ENCODE results near the gene SHC2. TPM values are rescaled to one million over a fixed set of nuclear protein-coding genes. Genes with fewer than 3 reads are reported as not detected.

Gene SHC2
- total RNA-seq, 1 experiment from 2014 or later: 16.6 TPM

DNA sequence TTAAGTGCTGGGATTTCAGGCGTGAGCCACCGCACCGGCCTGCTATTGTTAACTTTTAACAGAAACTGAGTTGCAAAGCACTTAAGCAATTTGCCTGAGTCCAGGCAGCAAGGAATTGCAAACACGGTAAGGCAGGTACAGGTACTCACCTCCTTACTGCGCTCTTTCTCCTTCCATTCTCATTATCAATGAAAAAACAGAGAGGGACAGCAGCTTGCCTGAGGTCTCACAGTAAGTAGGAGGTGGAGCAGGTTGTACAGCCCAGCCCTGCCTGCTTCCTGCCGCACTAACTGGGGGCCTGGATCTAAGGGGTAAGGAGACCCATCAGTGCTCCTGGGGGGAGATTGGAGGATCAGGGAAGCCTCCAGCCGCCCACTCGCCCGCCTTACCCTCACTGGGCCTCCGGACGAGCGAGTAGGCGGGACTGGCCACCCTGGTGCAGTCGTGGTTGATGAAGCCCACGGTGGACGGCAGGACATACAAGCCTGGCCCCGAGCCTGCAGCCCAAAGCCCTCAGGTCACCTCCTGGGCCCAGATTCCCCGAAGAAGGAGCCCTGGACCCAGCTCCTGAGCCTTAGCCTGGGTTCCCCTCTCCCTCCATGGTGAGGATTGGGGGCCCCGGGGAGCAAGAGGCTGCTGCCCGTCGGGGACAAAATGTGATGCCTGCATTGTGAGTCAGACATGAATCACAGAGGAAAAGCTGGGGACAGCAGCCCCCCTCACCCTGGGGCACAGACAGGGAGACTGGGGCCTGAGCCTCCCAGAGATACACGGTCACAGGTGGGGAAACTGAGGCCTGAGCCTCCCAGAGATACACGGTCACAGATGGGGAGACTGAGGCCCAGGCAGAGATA, 11.4 kb upstream of the SHC2 start:
- Histone ChIP-seq H2AK5ac (ENCODE audit: insufficient read length, low read length) (no peak overlapping the region), H2BK120ac (ENCODE audit: low read depth, low read length, poor library complexity, severe bottlenecking) (no peak overlapping the region), H3K79me1 (ENCODE audit: insufficient read depth, low read depth, low read length, poor library complexity, severe bottlenecking) (no peaks in the 10 kb centered on the region), H2AFZ (ENCODE audit: low read length) (no peak overlapping the region), H3K9ac (ENCODE audit: extremely low read depth, insufficient read length, low read length) (no peak overlapping the region), H3K27me3 (ENCODE audit: insufficient read depth, low read length) (no peaks in the 10 kb centered on the region), H3K4me1 (ENCODE audit: insufficient read depth, low read length) (no peaks in the 10 kb centered on the region), H2BK12ac (ENCODE audit: insufficient read length, low read depth, low read length) (no peak overlapping the region), H3K4me2 (ENCODE audit: insufficient read depth, insufficient read length, low read length) (no peak overlapping the region), H3K18ac (ENCODE audit: insufficient read length, low read depth, low read length) (no peak overlapping the region), H2BK20ac (ENCODE audit: low read depth, low read length, poor library complexity, severe bottlenecking) (no peak overlapping the region), H4K20me1 (ENCODE audit: control insufficient read depth, insufficient read depth, insufficient read length) (no peaks in the 10 kb centered on the region), H3K79me2 (ENCODE audit: insufficient read depth, low read length) (no peaks in the 10 kb centered on the region), H4K8ac (replicated peaks; ENCODE audit: insufficient read length, low read depth, low read length) (no peak overlapping the region), H2BK5ac (ENCODE audit: insufficient read length, low read length) (no peak overlapping the region), H3K4ac (ENCODE audit: low read depth, low read length) (no peak overlapping the region), H3K27ac (ENCODE audit: insufficient read length, low read depth, low read length) (no peak overlapping the region), H4K91ac (ENCODE audit: insufficient read length, low read depth, low read length) (no peak overlapping the region), H4K5ac (ENCODE audit: insufficient read length, low read depth, low read length) (no peak overlapping the region), H3K23ac (ENCODE audit: insufficient read length, low read depth, low read length) (no peak overlapping the region), H2BK15ac (ENCODE audit: low read depth, low read length) (no peak overlapping the region), H3T11ph (ENCODE audit: low read length) (no peak overlapping the region), H3K14ac (ENCODE audit: insufficient read depth, low read length) (no peak overlapping the region), H3K9me3 (ENCODE audit: control insufficient read depth, low read depth, low read length) (no peaks in the 10 kb centered on the region), H3K23me2 (ENCODE audit: insufficient read length, low read depth, low read length, poor library complexity, severe bottlenecking) (no peaks in the 10 kb centered on the region), H3K56ac (ENCODE audit: insufficient read length, low read depth, low read length) (no peak overlapping the region)
- Mint-ChIP-seq H3K27me3 (ENCODE audit: low read depth) (peaks cover 14% of the 10 kb centered on the region), H3K27ac (no peak overlapping the region), H3K9me3 (no peaks in the 10 kb centered on the region), H3K36me3 (ENCODE audit: insufficient read depth in 1 of 3, low read depth in 3 of 3) (no peaks in the 10 kb centered on the region), H3K4me1 (no peaks in the 10 kb centered on the region), H3K4me3 (no peak overlapping the region)
- WGBS (ENCODE audit: extremely low coverage, insufficient read length, low lambda C conversion rate): no CpG with 5 or more reads among the region's 23 CpGs
- no peak for DNase-seq
- TF ChIP-seq, protein P1, sequence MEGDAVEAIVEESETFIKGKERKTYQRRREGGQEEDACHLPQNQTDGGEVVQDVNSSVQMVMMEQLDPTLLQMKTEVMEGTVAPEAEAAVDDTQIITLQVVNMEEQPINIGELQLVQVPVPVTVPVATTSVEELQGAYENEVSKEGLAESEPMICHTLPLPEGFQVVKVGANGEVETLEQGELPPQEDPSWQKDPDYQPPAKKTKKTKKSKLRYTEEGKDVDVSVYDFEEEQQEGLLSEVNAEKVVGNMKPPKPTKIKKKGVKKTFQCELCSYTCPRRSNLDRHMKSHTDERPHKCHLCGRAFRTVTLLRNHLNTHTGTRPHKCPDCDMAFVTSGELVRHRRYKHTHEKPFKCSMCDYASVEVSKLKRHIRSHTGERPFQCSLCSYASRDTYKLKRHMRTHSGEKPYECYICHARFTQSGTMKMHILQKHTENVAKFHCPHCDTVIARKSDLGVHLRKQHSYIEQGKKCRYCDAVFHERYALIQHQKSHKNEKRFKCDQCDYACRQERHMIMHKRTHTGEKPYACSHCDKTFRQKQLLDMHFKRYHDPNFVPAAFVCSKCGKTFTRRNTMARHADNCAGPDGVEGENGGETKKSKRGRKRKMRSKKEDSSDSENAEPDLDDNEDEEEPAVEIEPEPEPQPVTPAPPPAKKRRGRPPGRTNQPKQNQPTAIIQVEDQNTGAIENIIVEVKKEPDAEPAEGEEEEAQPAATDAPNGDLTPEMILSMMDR (conservative IDR thresholded peaks at IDR 0.05): no peak
